Cortex of kidney (tissue), 1 donor: ENCODE measurements around the gene TMEM52.

Experiments used
- DNase-seq: peaks from one replicate; lab custom pipeline; 2025; lab: John Stamatoyannopoulos, UW

Gene TMEM52

DNA sequence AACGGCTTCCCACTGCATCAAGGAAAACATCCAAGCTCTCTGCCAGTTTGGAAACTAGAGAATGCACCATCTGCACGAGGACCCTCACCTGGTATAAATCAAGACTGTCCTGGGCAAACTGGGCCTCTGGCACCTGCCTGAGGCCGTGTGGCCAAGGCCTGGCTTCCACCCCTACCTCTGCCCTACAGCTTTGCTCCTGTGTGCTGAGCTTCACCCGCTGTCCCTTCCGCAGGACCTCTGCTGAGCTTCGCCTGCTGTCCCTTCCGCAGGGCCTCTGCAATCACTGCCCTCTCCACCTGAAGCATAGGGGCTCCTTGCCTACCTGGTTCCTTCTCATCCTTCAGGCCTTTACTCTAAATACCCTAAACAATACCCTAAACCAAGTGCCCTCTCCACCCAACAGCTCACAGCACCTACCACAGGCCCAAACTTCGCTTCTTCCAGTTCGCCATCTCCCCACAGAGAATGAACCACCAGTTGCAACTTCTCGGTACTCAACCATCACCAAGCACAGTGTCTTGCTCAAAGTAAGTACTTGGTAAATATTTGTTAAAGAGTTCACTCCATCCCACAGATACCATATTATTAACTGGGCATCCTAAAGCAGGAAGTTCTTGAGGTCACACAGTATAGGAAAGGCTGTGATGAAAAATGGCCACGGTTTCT, 46.6 kb downstream of the TMEM52 start:
- no peak for DNase-seq

DNA sequence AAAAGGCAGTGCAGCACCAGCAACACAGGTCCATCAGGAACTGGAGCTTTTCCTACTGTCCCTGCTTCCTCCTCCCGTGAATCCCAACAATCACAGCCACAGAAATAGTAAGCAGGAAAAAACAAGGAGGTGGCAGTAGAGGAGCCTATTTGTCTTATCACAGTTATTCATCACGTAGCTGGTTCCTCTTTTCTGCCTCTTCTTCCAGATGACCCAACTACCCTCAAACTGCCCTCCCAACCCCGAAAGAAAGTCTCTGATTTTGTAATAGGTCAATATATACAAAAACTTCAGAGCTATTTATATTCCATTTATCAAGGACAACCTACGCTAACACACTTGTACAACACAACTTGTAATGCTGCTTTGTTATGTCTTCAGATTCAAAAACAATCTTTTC, 49.6 kb downstream of the TMEM52 start:
- DNase-seq = no peak
